Measurements from ENCODE around the gene ANKRD33B.
"Not testable (repeated sequence)": the region's sequence is repeated elsewhere in the genome, so short reads cannot be mapped to it uniquely, and the experiment has no call there.

The ANKRD33B gene

DNA sequence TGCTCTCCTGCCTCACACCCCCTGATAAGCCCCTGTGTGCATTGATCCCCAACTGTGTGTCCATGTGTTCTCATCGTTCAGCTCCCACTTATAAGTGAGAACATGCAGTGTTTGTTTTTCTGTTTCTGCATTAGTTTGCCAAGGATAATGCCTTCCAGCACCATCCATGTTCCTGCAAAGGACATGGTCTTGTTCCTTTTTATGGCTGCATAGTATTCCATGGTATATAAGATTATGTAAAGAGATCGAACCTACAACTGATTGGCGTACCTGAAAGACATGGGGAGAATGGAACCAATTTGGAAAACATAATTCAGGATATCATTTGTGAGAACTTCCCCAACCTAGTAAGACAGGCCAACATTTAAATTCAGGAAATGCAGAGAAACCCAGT lies 32.4 kb downstream of the ANKRD33B start:
- no peak for DNase-seq

DNA sequence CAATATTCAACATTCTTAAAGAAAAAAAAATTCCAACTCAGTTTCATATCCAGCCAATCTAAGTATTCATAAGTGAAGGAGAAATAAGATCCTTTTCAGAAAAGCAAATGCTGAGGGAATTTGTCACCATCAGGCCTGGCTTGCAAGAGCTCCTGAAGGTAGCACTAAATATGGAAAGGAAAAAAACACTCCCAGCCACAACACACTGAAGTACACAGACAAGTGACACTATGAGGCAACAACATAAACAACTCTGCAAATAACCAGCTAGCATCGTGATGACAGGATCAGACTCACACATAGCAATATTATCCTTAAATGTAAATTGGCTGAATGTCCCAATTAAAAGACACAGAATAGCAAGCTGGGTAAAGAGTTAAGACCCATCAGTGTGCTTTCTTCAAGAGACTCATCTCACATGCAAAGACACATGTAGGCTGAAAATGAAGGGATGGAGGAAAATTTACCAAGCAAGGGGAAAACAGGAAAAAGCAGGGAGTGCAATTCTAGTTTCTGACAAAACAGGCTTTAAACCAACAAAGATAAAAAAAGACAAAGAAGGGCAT lies 33.1 kb downstream of the ANKRD33B start:
- DNase-seq, result no peak

DNA sequence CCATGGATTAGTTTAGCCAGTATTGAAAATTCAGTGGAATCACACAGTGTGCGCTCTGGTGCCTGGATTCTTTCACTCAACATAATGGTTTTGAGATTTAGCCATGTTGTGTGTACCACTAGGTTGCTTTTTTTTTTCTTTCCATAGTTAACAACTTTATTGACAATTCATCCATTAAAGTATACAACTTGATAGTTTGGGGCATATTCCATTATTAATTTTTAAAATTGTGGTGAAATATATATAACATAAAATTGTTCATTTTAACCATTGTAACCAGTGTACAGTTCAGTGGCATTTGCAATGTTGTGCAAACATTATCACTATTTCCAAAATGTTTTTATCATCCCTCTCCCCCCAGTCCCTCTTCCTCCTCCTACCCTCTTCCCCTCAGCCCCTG lies 35.2 kb downstream of the ANKRD33B start:
- DNase-seq, result no peak

DNA sequence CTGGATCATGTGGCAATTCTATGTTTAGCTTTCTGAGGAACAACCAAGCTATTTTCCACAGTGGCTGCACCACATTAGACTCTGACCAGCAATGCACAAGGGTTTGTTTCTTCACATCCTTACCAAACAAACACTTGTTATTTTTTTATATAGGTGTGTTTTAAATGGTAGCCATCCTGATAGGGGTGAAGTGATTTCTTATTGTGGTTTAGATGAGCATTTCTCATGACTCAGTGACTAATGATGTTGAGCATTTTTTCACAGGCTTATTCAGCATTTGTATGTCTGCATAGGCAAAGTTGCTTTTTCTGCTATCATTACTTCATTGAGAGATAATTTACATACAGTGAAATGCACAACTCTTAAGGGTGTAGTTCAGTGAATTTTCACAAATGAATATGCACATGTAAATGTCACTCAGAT lies 36.0 kb downstream of the ANKRD33B start:
- no peak for DNase-seq

DNA sequence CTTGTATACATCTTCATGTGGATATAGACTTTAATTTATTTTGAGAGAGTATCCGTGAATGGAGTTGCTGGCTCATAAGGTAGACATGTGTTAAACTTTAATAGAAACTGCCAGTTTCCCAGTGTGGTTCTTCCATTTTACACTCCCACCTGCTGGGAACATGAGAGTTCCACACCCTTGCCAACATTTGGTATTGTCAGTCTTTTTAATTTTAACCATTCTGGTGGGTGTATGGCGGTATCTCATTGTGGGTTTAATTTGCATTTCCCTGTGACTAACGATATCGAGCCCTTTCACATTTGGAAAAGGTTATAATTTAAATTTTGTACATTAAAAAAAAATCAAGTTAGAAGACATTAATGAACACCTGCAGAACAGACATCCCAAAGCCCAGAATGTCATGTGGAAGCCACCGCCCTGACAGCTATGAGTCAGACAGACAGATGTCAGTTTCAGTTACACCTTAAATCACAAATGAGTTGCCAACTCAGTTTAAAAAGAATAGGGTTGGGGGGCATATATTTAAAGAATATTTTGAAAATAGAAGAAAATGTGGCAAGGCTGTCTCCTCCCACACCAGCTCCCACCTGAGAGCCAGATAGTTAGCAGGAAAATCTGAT lies 36.9 kb downstream of the ANKRD33B start:
- peak in 1 of 2 experiments; percentile 64 for DNase-seq

DNA sequence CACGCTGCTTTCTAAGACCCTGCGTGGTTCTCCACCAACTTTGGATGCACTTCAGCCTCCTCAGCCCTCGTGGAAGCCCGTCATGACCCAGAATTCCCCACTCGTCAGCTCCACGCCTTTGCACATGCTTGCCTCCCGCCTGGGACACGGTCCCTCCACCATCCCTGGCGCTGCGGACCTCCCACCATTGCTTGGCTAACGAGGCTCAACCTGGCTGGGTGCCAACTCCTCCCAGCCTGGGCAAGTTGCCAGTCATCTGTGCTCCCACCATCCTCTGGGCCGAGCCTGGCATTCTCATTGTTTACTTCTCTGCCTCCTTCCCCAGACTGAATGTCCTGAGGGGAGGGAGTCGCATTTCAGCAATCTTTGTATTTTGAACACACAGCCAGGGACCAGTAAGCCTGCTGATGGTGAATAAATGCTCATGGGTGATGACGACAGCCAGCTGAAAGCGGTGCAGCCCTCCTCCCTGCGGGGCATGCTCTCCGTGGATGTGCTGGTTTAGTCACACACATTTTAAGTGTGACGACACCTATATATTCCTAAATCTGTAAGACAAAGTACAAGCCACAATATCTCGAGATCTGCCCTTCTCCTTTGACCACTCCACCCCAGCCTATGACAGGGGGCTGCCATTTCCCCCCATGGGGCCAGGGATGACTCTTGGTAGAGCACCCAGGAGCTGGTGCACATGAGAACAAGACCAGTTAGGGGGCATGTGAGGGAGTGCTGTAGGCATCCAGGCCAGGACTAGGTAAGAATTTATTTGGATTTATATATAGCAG lies 37.6 kb downstream of the ANKRD33B start:
- peak; percentile 99 to 100 for DNase-seq

DNA sequence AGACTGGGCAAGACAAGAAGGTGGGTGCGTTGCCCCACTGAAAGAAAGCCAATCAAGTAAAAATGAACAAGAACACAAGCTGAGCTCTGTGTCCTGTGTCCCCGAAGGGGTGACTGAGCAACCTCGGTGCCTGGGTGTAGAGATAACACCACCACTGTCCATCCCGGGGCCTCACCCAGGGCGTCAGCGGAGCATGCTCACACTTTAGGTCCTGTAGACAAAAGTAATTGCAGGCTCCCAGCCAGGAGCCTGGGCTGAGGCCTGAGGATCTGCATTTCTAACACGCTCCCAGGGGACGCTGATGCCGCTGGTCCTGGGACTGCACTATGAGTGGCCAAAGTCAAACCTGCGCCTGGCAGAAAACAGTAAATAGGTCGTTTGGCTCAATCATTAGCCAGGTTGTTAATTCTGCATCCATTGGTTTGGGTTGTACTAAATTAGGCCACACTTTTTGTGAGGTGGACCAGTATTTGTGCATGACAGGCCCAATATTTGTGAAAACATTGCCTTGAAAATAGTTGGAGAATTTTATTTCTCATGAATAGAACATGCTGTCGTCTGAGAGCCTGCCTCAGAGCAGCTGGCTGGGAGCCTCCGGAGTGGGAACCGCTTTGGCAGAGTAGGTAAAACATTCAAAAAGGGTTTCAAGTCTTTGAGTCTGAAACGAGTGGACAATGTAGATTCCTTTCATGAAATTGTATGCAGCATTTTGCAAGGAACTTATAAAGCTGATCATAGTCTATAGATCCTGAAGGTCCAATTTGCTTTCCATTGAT lies 38.3 kb downstream of the ANKRD33B start:
- DNase-seq, result no peak

DNA sequence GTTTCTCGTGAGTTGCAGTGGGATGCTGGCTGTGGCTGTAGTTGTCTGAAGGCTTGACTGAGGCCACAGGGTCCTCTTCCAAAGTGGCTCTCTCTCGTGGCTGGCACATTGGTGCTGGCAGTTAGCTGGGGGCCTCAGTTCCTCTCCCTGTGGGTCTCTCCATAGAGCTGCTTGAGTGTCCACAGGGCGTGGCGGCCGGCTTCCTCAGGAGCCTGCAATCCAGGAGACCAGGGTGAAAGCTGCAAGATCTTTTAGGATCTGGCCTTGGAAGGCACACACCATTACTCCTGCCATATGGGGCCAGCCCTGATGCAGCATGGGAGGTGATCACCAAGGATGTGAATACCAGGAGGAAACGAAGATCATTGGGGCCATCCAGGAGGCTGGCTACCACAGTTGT lies 41.1 kb downstream of the ANKRD33B start:
- no peak for DNase-seq

DNA sequence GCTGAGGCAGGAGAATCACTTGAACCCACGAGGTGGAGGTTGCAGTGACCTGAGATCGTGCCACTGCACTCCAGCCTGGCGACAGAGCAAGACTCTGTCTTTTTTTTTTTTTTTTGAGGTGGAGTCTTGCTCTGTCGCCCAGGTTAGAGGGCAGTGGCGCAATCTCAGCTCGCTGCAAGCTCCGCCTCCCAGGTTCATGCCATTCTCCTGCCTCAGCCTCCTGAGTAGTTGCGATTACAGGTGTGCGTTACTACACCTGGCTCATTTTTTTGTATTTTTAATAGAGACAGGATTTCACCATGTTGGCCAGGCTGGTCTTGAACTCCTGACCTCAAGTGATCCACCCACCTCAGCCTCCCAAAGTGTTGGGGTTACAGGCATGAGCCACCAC lies 42.8 kb downstream of the ANKRD33B start:
- DNase-seq, result not testable (repeated sequence)

DNA sequence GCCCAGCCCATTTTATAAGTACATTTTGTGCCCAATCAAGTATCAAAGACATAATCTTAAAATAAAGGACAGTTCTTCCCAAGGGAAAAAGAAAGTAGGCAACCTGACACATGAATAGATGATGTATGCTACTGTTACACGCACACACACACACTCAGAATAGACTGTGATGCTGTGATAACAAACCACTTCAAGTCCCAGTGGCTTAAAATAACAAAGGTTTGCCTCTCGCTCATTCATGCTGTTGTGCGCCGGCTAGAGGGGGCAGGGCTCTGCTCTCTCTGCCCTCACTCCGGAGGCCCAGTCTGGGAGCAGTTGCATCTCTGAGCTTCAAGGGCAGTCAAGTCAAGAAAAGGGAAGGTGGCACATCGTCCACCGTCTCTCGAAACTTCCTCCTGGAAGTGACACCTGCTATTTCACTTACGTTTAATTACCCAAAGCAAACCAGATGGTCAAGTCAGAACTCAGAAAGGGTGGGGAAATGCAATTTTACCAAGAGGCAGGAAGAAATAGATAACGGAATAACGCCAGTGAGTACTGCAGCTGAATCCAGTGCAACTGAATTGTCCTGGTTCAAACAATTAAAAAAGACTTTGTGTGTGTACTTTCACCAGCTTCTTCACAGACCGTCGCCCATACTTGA lies 43.3 kb downstream of the ANKRD33B start:
- DNase-seq, result peak; percentile 20 to 32

DNA sequence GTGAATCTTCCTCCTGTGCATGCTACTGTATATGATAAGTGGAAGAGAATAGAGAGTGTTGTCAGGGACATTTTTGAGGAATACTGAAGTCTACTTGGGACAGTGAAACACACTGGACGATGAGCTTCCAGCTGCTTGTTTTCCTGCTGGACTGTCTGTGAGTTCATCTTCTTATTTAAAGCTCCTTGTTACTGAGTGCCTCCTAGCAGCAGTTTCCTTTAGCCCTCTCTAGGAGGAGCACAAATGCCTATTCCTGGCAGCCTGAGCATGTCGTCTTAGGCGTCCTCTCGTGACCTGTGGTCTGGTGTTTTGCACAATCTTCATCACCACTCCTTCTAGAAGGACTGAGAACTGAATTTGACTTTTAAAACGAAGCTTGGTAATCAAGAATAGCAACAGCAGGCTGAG lies 43.8 kb downstream of the ANKRD33B start:
- DNase-seq, result no peak

DNA sequence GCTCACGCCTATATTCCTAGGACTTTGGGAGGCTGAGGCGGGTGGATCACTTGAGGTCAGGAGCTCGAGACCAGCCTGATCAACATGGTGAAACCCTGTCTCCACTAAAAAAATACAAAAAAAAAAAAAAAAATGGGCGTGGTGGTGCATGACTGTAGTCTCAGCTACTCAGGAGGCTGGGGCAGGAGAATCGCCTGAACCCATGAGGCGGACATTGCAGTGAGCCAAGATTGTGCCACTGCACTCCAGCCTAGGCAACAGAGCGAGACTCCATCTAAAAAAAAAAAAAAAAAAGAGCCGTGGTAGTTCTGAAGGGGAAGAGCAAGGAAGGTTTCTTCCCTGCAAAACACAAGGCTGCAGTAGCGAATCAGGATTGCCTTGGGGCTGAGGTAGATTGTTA lies 44.2 kb downstream of the ANKRD33B start:
- DNase-seq, result not testable (repeated sequence)

DNA sequence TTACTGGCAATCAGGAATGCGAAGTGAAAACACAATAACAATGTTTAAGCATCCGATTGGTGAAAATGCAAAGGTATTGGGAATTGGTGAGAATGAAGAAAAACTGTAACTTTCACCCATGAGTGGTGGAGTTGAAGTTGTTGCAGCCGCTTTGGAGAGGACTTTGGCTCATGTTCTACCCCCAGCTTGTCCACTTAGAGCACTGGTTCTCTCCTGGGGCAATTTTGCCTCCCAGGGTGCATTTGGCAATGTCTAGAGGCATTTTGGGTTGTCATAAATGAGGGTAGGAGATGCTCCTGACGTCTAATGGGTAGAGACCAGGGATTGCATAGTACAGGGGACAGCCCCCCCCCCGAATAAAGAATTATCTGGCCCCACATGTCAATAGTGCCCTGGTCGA lies 46.2 kb downstream of the ANKRD33B start:
- no peak for DNase-seq

DNA sequence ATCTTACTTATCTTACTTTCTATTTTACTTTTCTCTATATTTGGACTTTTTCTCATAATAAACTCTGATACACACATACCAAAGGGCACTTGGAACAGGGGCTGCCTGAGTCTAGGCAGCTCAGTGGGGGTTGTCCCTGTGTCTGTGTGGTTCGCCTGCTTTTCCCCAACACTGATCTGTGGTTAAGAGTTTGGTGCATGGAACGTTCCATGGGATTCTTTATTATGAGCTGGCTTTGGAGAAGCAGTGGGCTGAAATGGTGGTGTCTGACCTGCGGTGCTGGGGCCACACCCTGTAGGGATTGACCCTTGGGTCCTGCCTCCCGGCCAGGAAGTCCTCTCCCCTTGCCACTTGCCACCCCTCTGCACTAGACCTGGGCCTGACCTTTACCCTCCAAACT lies 47.4 kb downstream of the ANKRD33B start:
- DNase-seq, result no peak

DNA sequence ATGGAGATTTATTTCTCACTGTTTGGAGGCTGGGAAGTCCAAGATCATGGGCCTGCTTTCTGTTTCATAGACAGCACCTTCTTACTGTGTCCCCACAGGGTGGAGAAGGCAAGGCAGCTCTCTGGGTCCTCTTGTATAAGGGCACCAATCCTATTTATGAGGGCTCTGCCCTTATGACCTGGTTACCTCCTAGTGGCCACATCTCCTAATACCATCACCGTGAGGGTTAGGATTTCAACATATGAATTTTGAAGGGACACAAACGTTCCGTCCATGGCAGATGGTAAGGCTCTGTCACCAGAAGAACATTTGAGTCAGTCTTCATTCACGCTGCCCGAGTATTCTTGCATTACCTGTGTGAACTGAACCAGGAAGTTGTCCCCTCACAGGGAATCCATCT lies 48.4 kb downstream of the ANKRD33B start:
- no peak for DNase-seq

DNA sequence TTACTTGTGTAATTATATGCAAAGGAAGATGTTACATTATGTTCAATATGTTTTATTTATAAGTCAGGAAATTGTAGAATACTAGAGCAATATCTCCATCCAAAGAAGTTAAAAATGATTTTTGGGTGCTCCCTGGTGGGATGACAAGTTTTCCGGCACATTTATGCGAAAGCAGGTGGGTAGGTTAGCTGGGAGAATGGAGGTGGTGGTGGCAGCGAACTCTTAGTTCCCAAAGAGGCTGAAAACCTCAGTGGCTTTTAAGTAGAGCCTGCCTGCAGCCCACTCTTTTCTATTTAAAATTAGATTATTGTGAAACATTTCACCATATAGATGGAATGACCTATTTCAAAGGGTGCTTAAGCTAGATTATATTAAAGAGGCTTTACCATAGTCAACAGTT lies 51.8 kb downstream of the ANKRD33B start:
- DNase-seq, result no peak

DNA sequence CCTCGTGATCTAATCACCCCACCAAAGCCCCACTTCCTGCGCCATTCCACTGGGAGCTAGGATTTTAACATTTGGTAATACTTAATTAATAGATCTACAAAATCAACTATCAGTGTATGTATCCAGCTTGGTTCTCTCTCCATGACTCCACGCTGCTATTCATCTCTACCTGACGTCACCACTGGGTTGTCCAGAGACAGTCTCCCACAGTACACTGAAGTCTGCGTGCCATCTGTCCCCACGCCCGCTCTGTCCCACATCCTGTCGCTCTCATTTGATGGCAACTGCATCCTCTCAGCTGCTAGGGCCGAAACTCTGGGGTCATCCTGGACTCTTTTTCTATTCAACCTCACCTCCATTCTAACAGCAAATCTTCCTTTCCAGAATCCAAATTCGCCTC lies 53.2 kb downstream of the ANKRD33B start:
- no peak for DNase-seq

DNA sequence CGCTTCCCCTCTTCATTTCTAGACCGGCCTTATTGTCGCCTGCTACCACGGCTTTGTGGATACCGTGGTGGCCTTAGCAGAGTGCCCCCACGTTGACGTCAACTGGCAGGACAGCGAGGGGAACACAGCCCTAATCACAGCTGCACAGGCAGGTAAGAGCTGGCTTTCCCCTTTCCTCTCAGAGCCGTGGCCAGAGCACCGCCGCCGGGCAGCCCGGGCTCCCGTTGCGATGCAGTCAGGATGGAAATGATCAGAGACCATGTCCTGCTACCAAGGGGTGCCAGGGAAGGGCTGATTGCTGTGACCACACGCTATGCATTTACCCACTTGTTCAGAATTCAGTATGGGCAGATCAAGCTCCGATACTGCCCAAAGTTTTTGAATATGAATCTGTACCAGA lies 54.4 kb downstream of the ANKRD33B start:
- DNase-seq, result no peak

DNA sequence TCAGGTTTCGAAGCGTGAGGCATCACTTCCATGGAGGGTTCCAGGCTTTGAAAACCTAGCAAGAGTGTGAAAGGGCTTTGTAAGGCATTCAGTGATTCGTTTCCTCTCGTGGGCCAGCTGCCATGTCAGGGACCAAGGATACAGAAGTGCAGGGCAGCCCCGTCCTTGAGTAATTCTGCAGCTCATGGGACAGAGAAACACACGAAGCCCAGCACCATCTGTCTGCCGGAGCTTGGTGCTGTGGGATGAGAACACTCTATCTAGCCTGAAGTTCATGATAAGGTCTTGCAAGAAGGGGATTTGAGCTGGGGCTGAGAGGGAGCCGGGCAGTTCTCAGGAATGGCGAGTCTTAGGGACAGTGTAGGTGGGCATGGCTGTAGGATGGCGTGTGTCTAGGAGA lies 55.8 kb downstream of the ANKRD33B start:
- DNase-seq, result no peak

DNA sequence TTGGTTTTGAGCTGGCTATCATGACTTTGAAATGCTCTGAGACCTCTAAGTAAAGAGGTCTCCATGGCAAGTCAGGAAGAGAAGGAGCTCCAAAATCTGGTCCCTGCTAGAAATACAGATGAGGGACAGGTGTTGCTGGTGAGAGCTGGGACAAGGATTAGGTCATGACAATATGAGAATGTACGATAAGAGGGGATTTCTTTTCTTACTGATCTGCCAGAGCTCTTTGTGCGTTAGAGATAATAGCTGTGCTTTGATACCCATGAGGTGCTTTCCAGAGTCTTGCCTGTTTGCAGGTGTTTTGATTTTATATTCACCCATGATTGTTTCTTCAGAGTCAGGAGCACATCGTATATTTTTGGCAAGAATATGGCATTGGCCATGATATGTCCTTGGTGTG lies 56.5 kb downstream of the ANKRD33B start:
- DNase-seq, result no peak

DNA sequence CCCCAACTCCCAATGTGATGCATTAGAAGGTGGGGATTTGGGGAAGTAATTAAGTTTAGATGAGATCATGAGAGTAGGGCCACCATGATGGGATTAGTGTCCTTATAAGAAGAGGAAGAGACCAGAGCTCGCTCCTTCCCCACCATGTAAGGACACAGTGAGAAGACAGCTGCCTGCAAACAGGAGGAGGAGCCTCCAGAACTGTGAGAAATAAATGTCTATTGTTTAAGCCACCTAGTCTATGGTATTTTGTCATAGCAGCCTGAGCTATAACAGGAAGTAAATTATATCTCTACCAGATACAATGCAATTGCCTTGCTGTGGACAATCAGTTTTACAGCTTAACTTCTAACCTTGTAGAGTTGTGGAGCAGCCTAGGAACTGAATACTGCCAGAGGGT lies 58.0 kb downstream of the ANKRD33B start:
- no peak for DNase-seq

DNA sequence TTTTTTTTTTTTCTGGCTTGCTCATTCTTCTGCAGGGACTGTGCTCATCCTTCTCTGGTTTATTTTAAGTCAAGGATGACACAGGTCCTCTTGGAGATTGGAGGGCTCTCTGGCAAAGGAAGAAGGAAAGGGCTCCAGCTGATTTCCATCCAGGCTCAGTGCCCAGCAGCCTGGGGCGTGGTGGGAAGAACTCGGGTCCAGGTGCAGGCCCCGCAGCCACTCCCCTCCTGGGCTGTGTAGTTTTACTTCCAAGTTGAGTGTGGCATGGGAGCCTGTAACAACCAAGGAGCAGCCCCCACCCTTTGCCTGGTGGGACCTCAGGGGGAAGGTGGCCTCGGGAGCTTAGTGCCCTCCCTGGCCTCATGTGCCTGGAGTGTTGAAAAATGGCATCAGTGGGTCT lies 58.9 kb downstream of the ANKRD33B start:
- DNase-seq, result no peak

DNA sequence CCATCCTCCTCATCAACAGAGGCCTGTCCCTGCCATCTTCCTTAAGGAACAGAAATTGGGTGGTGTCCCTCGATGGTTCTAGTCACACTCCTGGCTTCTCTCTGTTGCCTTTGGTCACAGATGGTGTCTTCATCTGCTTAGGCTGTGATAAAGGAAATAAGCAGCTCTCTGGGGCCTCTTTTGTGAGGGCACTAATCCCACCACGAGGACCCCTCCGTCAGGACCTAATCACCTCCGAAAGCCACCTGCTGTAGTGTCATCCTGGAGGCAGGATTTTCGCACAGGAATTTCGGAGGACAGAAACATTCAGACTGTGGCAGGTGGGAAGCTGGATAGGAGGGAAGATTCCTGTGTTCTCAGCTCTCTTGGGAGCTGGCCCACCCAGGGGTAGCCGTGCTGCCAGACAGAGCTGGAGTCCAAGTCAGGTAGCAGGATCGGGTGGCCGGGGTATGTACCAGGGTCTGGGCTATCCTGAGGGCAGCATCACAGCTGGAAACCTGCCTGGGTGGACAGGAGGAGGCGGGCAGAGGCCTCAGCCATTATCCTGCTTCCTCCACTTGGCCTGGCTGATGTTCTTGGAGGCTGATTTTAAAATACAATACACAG lies 59.5 kb downstream of the ANKRD33B start:
- DNase-seq, result no peak
